Neural cell (in vitro differentiated cells): ENCODE results near the gene MARCHF5.
"Not testable (repeated sequence)": the region's sequence is repeated elsewhere in the genome, so short reads cannot be mapped to it uniquely, and the experiment has no call there.

Experiments
- POLR2AphosphoS5 ChIP-seq: IDR thresholded peaks from 2 replicates; pipeline ENCODE4 v1.6.1; 2012
- TF ChIP-seq, protein P1 (sequence below): fragments of 450-650 bp; IDR thresholded peaks from 2 replicates; pipeline ENCODE4 v1.5.1; 2014; ENCODE audit warnings: antibody characterized with exemption, mild to moderate bottlenecking, moderate library complexity; ENCODE audit not compliant: poor library complexity, severe bottlenecking
- TF ChIP-seq, protein P2 (sequence below): IDR thresholded peaks from 2 replicates; pipeline ENCODE4 v1.6.1; 2012; ENCODE audit warnings: borderline replicate concordance

DNA sequence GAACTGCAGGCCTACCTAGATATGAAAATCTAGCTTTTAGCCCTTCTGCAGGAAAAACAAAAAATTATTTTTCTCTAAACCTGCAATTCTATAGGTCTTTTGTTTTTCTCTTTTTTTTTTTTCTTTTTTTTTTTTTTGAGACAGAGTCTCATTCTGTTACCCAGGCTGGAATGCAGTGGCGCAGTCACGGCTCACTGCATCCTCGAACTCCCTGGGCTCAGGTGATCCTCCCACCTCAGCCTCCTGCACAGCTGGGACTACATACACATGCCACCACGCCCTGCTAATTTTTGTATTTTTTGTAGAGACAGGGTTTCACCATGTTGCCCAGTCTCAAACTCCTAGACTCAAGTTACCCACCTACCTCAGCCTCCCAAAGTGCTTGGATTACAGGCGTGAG, 54.6 kb downstream of the MARCHF5 start:
- TF ChIP-seq, protein P1, sequence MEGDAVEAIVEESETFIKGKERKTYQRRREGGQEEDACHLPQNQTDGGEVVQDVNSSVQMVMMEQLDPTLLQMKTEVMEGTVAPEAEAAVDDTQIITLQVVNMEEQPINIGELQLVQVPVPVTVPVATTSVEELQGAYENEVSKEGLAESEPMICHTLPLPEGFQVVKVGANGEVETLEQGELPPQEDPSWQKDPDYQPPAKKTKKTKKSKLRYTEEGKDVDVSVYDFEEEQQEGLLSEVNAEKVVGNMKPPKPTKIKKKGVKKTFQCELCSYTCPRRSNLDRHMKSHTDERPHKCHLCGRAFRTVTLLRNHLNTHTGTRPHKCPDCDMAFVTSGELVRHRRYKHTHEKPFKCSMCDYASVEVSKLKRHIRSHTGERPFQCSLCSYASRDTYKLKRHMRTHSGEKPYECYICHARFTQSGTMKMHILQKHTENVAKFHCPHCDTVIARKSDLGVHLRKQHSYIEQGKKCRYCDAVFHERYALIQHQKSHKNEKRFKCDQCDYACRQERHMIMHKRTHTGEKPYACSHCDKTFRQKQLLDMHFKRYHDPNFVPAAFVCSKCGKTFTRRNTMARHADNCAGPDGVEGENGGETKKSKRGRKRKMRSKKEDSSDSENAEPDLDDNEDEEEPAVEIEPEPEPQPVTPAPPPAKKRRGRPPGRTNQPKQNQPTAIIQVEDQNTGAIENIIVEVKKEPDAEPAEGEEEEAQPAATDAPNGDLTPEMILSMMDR, result not testable (repeated sequence)
- TF ChIP-seq, protein P2, sequence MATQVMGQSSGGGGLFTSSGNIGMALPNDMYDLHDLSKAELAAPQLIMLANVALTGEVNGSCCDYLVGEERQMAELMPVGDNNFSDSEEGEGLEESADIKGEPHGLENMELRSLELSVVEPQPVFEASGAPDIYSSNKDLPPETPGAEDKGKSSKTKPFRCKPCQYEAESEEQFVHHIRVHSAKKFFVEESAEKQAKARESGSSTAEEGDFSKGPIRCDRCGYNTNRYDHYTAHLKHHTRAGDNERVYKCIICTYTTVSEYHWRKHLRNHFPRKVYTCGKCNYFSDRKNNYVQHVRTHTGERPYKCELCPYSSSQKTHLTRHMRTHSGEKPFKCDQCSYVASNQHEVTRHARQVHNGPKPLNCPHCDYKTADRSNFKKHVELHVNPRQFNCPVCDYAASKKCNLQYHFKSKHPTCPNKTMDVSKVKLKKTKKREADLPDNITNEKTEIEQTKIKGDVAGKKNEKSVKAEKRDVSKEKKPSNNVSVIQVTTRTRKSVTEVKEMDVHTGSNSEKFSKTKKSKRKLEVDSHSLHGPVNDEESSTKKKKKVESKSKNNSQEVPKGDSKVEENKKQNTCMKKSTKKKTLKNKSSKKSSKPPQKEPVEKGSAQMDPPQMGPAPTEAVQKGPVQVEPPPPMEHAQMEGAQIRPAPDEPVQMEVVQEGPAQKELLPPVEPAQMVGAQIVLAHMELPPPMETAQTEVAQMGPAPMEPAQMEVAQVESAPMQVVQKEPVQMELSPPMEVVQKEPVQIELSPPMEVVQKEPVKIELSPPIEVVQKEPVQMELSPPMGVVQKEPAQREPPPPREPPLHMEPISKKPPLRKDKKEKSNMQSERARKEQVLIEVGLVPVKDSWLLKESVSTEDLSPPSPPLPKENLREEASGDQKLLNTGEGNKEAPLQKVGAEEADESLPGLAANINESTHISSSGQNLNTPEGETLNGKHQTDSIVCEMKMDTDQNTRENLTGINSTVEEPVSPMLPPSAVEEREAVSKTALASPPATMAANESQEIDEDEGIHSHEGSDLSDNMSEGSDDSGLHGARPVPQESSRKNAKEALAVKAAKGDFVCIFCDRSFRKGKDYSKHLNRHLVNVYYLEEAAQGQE, result not testable (repeated sequence)
- TF ChIP-seq POLR2AphosphoS5, result not testable (repeated sequence)
